Activated T-helper 1 cell treated with anti-CD3 and anti-CD28 coated beads, Interleukin-12 subunit alpha, Interleukin-12 subunit beta, Interleukin-2, Interleukin-4 antibody, amounts not matched to agents 30 ng/mL and 10 ng/mL and 1 ng/mL, durations not matched to agents 14 hours and 24 hours and 36 hours (primary cell): ENCODE data around the gene NADSYN1. TPM values are rescaled to one million over a fixed set of nuclear protein-coding genes. Genes with fewer than 3 reads are reported as not detected.

Source experiments
- total RNA-seq: library from RNA; stranded (reverse); gene quantifications from 2 replicates; pipeline ENCODE4 v1.2.3, GENCODE V29; 2022

The NADSYN1 gene
- total RNA-seq, 1 donor from 2014 or later = 96.3 TPM

Other genes with a start within 250 kb of the NADSYN1 start
- gene SHANK2, start 200.6 kb upstream of the NADSYN1 start, total RNA-seq = not detected in 2 replicates
- gene DHCR7, start 4.8 kb upstream of the NADSYN1 start, total RNA-seq = 100 and 106 TPM in 2 replicates
- 0.23 TPM in 1 of 2 replicates, not detected in the other for gene KRTAP5-7, start 74.1 kb downstream of the NADSYN1 start, total RNA-seq
- 0.17 TPM in 1 of 2 replicates, not detected in the other for gene KRTAP5-8, start 84.8 kb downstream of the NADSYN1 start, total RNA-seq
- not detected in 2 replicates for gene KRTAP5-9, start 95.2 kb downstream of the NADSYN1 start, total RNA-seq
- gene KRTAP5-10, start 112.4 kb downstream of the NADSYN1 start, total RNA-seq = not detected in 2 replicates
- not detected in 2 replicates for gene KRTAP5-11, start 129.7 kb downstream of the NADSYN1 start, total RNA-seq